Erythroblast (primary cell): ENCODE measurements around the gene MS4A6A.

Experiments used
- GATA1 ChIP-seq: IDR thresholded peaks from 2 replicates; pipeline ENCODE4 v1.6.1; 2011; ENCODE audit warnings: low read depth, mild to moderate bottlenecking, control low read depth, low read length, moderate library complexity
- POLR2A ChIP-seq: IDR thresholded peaks from 2 replicates; pipeline ENCODE4 v1.6.1; 2011; ENCODE audit warnings: mild to moderate bottlenecking, low read length

DNA sequence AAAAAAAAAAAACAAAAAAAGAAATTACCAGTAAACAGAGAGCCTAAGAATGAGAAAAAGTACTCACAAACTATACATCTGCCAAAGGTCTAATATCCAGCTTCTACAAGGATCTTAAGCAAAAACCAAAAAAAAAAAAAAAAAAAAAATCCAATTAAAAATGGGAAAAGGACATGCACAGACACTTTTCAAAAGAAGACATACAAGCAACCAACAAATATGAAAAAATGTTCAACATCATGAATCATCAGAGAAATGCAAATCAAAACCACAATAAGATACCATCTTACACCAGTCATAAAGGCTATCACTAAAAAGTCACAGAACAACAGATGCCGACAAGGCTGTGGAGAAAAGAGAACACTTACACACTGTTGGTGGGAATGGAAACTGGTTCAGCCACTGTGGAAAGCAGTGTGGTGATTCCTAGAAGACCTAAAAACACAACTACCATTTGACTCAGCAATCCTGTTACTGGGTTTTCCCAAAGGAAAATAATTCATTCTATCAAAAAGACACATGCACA is 18.3 kb downstream of the MS4A6A start:
- TF ChIP-seq POLR2A = no peak
- no peak for TF ChIP-seq GATA1
